Activated CD8-positive, alpha-beta T cell treated with anti-CD3 and anti-CD28 coated beads for 36 hours (primary cell): ENCODE measurements around the gene BIK. TPM values are rescaled to one million over a fixed set of nuclear protein-coding genes. Genes with fewer than 3 reads are reported as not detected.

ENCODE experiments used
- ATAC-seq: fragments of 200-7000 bp; cut with Tn5 transposase; one replicate; pipeline ENCODE4 v1.10.0; 2021; ENCODE audit warnings: mild to moderate bottlenecking, moderate library complexity
- CTCF ChIA-PET: fragments of 350-600 bp; sonication (Branson Sonifier 250); formaldehyde crosslinking; loops from one replicate; lab custom pipeline; 2021; ENCODE audit warnings: antibody characterized with exemption; lab: Charles Lee
- POLR2A ChIA-PET: fragments of 350-600 bp; sonication (Branson Sonifier 250); formaldehyde crosslinking; loops from one replicate; lab custom pipeline; 2021; ENCODE audit warnings: antibody characterized with exemption; lab: Charles Lee
- DNase-seq: peaks from one replicate; pipeline ENCODE4 v3.0.0-alpha.2; 2020
- H3K27ac Mint-ChIP-seq: one replicate; pipeline ENCODE4 v1.8.0; 2021; ENCODE audit warnings: mild to moderate bottlenecking, mixed read lengths
- H3K27me3 Mint-ChIP-seq: one replicate; pipeline ENCODE4 v1.8.0; 2021; ENCODE audit warnings: mixed read lengths
- H3K36me3 Mint-ChIP-seq: one replicate; pipeline ENCODE4 v1.8.0; 2021; ENCODE audit warnings: low read depth, mixed read lengths
- H3K4me1 Mint-ChIP-seq: one replicate; pipeline ENCODE4 v1.8.0; 2021; ENCODE audit warnings: low read depth, mixed read lengths
- H3K4me3 Mint-ChIP-seq: one replicate; pipeline ENCODE4 v1.8.0; 2021; ENCODE audit warnings: mild to moderate bottlenecking, moderate library complexity, mixed read lengths
- H3K9me3 Mint-ChIP-seq: one replicate; pipeline ENCODE4 v1.8.0; 2021; ENCODE audit warnings: mixed read lengths
- CTCF ChIP-seq: fragments of 200-600 bp; IDR thresholded peaks from one replicate; pipeline ENCODE4 v1.8.0; 2022; ENCODE audit warnings: antibody characterized with exemption, mild to moderate bottlenecking
- intact Hi-C: fragments of 100-400 bp; cut with micrococcal nuclease; formaldehyde crosslinking; loops from one replicate; pipeline ENCODE4 v1.10.0; 2022
- total RNA-seq, 2 experiments: library from RNA; stranded (reverse); gene quantifications; one replicate each; pipeline ENCODE4 v1.2.3, GENCODE V29; 2021

Gene BIK
- total RNA-seq, 2 experiments from 2014 or later = 2.5 to 3.3 TPM

GRCh38 chr22:43152357-43153071 is 42.0 kb downstream of the BIK start:
- POLR2A ChIA-PET = interaction anchor here (1.0 to 1.3 kb wide), 2 partner anchors 10 to 28 kb away, joined by 3 to 4 read pairs; no protein-coding TSS in a partner anchor
- intact Hi-C loops = no loop called here

GRCh38 chr22:43153899-43154298 is 43.3 kb downstream of the BIK start:
- H3K27me3 Mint-ChIP-seq = no peaks in the 10 kb centered on the region
- ATAC-seq (no peak), DNase-seq (no peak)
- peaks cover 21% of the 10 kb centered on the region for H3K4me1 Mint-ChIP-seq
- H3K9me3 Mint-ChIP-seq = no peaks in the 10 kb centered on the region
- H3K4me3 Mint-ChIP-seq = no peak overlapping the region
- ChIA-PET CTCF (no interaction called here), POLR2A (interaction anchor here (0.7 kb wide), 1 partner anchor 419 kb away, joined by 3 read pairs; no protein-coding TSS in a partner anchor)
- no peak overlapping the region for H3K27ac Mint-ChIP-seq
- intact Hi-C loops = no loop called here
- TF ChIP-seq CTCF = no peak
- H3K36me3 Mint-ChIP-seq = no peaks in the 10 kb centered on the region

More at GRCh38 chr22:43152357-43153071, 42.0 kb downstream of the BIK start:
- CTCF ChIA-PET = no interaction called here
- H3K27me3 Mint-ChIP-seq = no peaks in the 10 kb centered on the region
- H3K4me3 Mint-ChIP-seq = peak overlapping the region; percentile 90
- ATAC-seq (peak; percentile 85), DNase-seq (peak; percentile 76)
- H3K36me3 Mint-ChIP-seq = no peaks in the 10 kb centered on the region
- peak overlapping the region; percentile 88 for H3K27ac Mint-ChIP-seq
- H3K4me1 Mint-ChIP-seq = peaks cover 30% of the 10 kb centered on the region
- no peaks in the 10 kb centered on the region for H3K9me3 Mint-ChIP-seq
- no peak for TF ChIP-seq CTCF

GRCh38 chr22:43154887-43155536 is 44.5 kb downstream of the BIK start:
- Mint-ChIP-seq H3K36me3 (no peaks in the 10 kb centered on the region), H3K27me3 (no peaks in the 10 kb centered on the region), H3K4me1 (peaks cover 20% of the 10 kb centered on the region), H3K4me3 (no peak overlapping the region), H3K9me3 (no peaks in the 10 kb centered on the region), H3K27ac (no peak overlapping the region)
- no peak for ATAC-seq
- TF ChIP-seq CTCF = no peak
- no peak for DNase-seq
- intact Hi-C loops = no loop called here
- ChIA-PET POLR2A (interaction anchor here (1.0 kb wide), 1 partner anchor 12 kb away, joined by 3 read pairs; the partner anchor contains the start of gene MCAT), CTCF (no interaction called here)

GRCh38 chr22:43155789-43156188 is 45.2 kb downstream of the BIK start:
- no peak overlapping the region for H3K4me3 Mint-ChIP-seq
- ChIA-PET CTCF (no interaction called here), POLR2A (no interaction called here)
- no peaks in the 10 kb centered on the region for H3K27me3 Mint-ChIP-seq
- intact Hi-C loops = no loop called here
- ATAC-seq (no peak), DNase-seq (no peak)
- no peak overlapping the region for H3K27ac Mint-ChIP-seq
- peaks cover 19% of the 10 kb centered on the region for H3K4me1 Mint-ChIP-seq
- no peaks in the 10 kb centered on the region for H3K9me3 Mint-ChIP-seq
- TF ChIP-seq CTCF = no peak
- no peaks in the 10 kb centered on the region for H3K36me3 Mint-ChIP-seq

GRCh38 chr22:43156413-43156812 is 45.9 kb downstream of the BIK start:
- intact Hi-C loops = no loop called here
- no peak for DNase-seq
- Mint-ChIP-seq H3K4me1 (peaks cover 16% of the 10 kb centered on the region), H3K4me3 (no peak overlapping the region), H3K27ac (no peak overlapping the region), H3K27me3 (no peaks in the 10 kb centered on the region), H3K9me3 (no peaks in the 10 kb centered on the region), H3K36me3 (no peaks in the 10 kb centered on the region)
- ChIA-PET POLR2A (no interaction called here), CTCF (no interaction called here)
- no peak for ATAC-seq
- no peak for TF ChIP-seq CTCF
